GM12891 (cell line): ENCODE measurements around the gene GPC6.

Experiments
- DNase-seq: peaks from one replicate; pipeline ENCODE4 v3.0.0; 2011; ENCODE audit warnings: low spot score; ENCODE audit not compliant: insufficient read length
- FAIRE-seq: peaks from 2 replicates; lab custom pipeline; 2011; peaks lifted over from hg19 to GRCh38; lab: Jason Lieb, UNC
- PAX5 ChIP-seq: IDR thresholded peaks from 2 replicates; pipeline ENCODE4 v1.6.1; 2011; ENCODE audit warnings: low read length, moderate library complexity, mild to moderate bottlenecking; ENCODE audit not compliant: insufficient read depth, severe bottlenecking
- POLR2A ChIP-seq: IDR thresholded peaks from 2 replicates; pipeline ENCODE4 v1.6.1; 2011; ENCODE audit warnings: low read depth, low read length, control low read depth
- POLR2AphosphoS5 ChIP-seq: IDR thresholded peaks from 2 replicates; pipeline ENCODE4 v1.6.1; 2011; ENCODE audit warnings: low read depth, low read length, control low read depth
- POU2F2 ChIP-seq: IDR thresholded peaks from 2 replicates; pipeline ENCODE4 v1.6.1; 2011; ENCODE audit warnings: low read depth, mild to moderate bottlenecking, control low read depth, low read length, moderate library complexity
- SPI1 ChIP-seq: IDR thresholded peaks from 2 replicates; pipeline ENCODE4 v1.6.1; 2011; ENCODE audit warnings: low read depth, low read length, control low read depth
- TAF1 ChIP-seq: IDR thresholded peaks from 2 replicates; pipeline ENCODE4 v1.6.1; 2011; ENCODE audit warnings: low read depth, low read length, control low read depth

The GPC6 gene

DNA sequence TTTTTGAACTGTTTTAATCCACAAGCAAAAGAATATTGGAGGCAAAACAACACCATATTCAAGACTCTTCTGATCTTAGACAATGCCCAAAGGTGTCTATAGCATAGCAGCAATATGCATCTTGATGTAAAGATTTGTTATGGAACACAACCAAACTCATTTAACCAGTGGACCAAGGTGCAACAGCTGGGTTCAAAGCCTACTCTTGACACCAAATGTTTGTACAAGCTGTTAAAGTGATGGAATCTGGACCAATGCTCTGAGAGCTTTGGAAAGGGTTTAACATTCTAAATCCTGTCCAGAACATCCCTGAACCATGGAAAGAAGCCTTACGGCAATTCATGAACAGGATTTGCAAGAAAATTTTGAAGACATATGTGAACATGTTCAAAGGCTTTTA, 520.0 kb downstream of the GPC6 start:
- no peak for FAIRE-seq
- no peak for DNase-seq
- TF ChIP-seq POLR2A (no peak), SPI1 (no peak), PAX5 (no peak), POLR2AphosphoS5 (no peak), TAF1 (no peak), POU2F2 (no peak)

DNA sequence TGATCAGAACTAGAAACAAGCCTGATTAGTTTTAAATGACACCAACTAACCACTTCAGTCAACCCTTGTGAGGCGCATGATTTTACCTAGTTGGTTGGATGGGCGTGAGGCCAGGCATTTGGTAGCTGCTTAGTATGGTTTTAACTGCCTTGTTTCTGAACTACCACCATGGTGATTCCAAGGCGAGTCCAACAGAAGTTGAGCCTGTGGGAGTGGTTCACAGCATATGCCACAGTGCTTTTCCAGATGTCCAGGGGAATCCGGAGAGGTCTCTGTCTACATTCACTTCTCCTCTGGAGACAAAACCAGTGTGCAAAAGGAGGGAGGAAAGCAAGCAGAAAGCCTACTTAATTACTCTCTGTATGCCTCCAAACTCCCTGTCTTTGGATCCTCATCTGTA, 524.1 kb downstream of the GPC6 start:
- no peak for FAIRE-seq
- TF ChIP-seq TAF1: no peak
- TF ChIP-seq PAX5: no peak
- TF ChIP-seq SPI1: no peak
- no peak for TF ChIP-seq POU2F2
- TF ChIP-seq POLR2A: no peak
- TF ChIP-seq POLR2AphosphoS5: no peak
- no peak for DNase-seq

DNA sequence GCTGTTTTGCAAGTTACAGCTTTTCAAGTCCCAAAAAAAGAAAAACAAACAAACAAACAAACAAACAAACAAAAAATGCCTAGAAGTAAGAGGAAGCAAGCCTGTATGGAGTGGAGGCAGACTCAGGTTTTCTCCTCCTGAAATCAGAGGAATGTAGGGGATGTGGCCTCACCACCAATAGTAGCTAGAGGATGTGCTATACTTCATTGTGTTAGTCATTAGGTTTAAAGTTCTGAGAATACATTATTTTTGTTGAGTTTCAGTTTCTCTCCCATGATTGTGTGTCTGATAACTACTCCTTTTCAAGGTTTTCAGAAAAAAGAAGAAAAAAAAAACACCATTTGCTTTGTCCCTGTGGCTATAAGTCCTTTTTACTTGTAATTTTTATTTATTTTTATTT, 524.5 kb downstream of the GPC6 start:
- TF ChIP-seq PAX5: no peak
- TF ChIP-seq POU2F2: no peak
- TF ChIP-seq SPI1: no peak
- no peak for TF ChIP-seq POLR2AphosphoS5
- no peak for TF ChIP-seq POLR2A
- TF ChIP-seq TAF1: no peak
- FAIRE-seq (no peak), DNase-seq (no peak)

DNA sequence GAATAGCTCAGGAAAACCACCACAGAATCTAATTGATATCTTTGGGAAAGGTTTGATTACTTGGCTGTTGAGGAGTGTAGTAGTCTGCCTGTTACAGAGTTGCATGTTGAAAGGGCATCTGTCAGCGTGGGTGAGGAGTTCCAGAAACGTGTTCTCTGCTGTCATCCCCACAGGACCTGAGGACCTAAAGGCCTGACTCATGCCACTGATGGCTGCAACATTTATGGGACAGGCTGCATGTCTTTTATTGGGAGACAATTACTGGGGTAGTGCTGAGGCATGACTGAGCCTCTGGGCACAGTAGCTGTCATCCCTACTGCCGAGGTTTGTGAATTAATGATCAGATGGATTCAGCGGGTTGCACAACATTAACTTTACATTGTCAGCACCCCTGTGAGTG, 525.9 kb downstream of the GPC6 start:
- FAIRE-seq: no peak
- no peak for DNase-seq
- TF ChIP-seq POLR2AphosphoS5: no peak

DNA sequence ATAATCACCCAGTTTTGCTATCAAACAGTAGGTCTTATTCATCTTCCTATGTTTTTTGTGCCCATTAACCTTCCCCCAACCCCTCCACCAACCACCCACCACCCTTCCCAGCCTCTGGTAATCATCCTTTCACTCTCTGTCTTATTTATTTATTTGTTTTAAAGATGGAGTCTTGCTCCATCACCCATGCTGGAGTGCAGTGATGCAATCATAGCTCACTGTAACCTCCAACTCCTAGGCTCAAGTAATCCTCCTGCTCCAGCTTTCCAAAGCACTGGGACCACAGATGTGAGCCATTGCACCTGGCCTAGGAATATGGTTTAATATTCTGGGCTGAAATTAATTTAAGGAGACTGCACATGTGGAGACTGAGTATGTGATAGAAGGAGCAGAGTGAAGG, 527.0 kb downstream of the GPC6 start:
- DNase-seq: no peak
- FAIRE-seq: no peak
- TF ChIP-seq POLR2AphosphoS5 (no peak), SPI1 (no peak), TAF1 (no peak), POU2F2 (no peak), PAX5 (no peak), POLR2A (no peak)

DNA sequence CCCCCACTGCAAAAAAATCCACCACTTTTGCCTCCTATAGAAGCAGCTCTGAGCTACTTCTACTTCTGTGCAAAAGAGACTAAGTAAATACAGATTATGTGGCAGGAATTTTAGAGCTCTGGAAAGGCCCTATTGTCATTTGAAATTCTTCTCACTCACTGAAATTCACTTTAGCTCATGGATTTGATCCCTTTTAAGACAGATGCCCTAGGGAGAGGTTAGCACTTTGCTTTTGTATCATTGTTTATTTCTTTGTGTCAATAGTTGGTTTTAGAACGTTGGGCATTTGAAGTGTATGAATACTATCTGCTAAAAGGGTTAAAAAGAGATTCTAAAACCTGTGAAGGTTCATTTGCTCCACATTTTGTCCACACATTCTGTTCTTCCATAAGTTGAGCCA, 528.7 kb downstream of the GPC6 start:
- TF ChIP-seq TAF1 (no peak), POLR2A (no peak), SPI1 (no peak), PAX5 (no peak), POU2F2 (no peak), POLR2AphosphoS5 (no peak)
- FAIRE-seq (no peak), DNase-seq (no peak)

DNA sequence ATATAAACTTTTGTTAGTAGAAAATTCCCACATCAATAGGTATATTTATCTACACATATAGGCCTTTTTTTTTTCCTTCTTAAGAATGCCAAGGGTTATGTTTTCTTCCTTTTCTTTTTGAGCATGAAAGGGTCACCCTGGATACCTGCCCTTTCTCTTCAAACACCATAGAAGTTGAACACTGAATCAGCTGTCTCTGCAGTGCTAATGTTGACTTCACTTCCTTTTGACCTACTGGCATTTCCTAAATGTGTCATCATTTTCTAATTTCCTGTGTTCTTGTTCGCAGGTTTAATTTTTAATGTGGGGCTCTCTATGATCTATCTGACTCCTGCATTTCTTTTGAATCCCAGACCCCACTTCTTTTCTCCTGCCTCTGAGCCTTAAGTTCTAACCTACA, 532.0 kb downstream of the GPC6 start:
- no peak for DNase-seq
- FAIRE-seq: no peak
- TF ChIP-seq POLR2A (no peak), POU2F2 (no peak), POLR2AphosphoS5 (no peak), PAX5 (no peak), TAF1 (no peak)

DNA sequence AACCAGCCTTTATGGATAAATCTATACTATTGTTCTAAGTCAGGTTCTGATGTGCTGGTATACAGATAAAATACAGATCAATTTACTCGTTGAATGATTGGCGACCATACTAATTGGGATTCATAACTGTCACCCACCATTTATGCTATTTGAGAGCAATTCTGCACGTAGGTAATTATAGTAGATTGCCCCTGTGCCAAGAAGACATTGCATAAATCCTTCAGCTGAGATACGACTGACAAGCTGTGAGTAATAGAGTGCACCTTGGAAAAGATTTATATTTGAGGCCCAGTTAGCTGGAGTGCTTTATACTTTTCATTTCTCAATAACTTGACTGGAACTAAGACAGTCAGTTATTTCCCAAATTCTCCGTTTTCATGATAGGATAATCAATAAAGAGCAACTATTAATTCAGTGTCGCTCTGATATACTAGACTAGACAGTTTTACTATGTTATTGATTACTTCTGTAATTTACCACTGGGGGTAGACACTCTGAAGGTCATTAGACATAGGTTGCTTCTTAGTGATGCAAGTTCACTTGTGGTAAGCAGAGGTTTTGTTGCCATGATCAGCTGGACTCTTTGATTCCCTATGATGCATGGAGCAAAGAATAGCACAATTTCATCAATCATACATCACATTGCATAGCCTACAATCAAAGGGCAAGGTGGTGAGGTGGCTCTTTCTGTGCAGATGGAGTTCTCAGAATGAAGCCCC, 536.3 kb downstream of the GPC6 start:
- no peak for TF ChIP-seq POU2F2
- no peak for TF ChIP-seq TAF1
- no peak for TF ChIP-seq POLR2AphosphoS5
- TF ChIP-seq POLR2A: no peak
- FAIRE-seq (no peak), DNase-seq (no peak)

DNA sequence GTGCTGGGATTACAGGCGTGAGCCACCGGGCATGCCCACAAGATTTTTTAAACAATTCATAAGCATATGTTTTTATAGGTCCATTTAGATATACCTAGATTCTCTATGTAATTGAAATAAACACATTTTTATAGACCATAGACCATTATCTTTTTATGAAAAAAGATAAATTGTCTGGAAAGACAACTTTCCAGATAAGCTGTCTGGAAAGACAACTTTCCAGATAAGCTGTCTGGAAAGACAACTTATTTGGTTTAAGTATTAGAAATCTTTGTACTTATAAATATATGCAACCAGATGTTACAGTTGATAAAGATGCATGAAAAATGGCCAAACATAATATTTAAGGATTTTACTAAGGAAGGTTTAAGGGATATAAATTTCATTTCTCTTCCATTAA, 538.5 kb downstream of the GPC6 start:
- no peak for TF ChIP-seq POLR2AphosphoS5
- no peak for TF ChIP-seq POLR2A
- TF ChIP-seq SPI1: no peak
- TF ChIP-seq PAX5: no peak
- TF ChIP-seq TAF1: no peak
- DNase-seq: no peak
- no peak for FAIRE-seq

DNA sequence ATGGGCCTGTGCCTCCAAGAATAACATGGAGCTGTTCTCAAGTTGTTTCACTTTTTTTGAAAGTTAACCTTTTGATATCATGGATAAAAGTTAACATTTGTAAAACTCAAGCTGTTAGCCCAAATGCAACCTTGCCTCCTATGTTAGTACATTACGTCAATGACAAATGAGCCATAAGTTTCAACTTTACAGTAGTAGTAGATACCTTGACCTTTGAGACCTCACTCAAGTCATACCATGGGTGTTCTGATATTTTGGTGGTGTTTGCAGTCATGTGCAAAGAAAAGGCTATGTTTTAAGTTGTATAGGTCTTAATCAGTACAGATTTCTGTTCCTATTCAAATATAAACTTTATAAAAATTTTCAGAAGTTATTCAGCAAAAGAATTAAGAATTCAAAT, 539.2 kb downstream of the GPC6 start:
- no peak for FAIRE-seq
- no peak for TF ChIP-seq SPI1

DNA sequence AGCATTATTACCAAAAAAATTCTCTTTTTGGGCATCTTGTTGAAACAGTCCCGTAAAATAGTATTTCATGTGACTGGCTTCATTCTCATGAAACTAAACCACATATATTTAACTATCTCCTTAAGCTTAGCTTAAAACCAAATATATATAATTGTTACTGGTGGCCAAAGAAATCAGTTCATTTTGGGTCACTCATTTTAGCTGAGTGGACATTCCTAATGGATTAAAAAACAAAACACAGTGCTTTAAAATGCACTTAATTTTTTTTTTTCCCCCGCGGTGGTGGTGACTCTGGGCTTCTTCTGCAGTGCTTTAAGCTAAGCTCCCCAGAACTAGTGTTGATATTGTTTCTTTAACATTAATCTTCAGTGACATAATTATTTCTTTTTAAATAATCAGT, 540.1 kb downstream of the GPC6 start:
- no peak for TF ChIP-seq TAF1
- no peak for TF ChIP-seq PAX5
- no peak for TF ChIP-seq POU2F2
- TF ChIP-seq POLR2AphosphoS5: no peak
- no peak for TF ChIP-seq POLR2A
- TF ChIP-seq SPI1: no peak
- no peak for FAIRE-seq
- no peak for DNase-seq

More for the DNA sequence above, 539.2 kb downstream of the GPC6 start:
- no peak for DNase-seq
